ENCODE results near the gene IDUA. TPM values are rescaled to one million over a fixed set of nuclear protein-coding genes. Genes with fewer than 3 reads are reported as not detected.

Gene IDUA
- total RNA-seq, 4 donors from 2014 or later = 15.5 to 32.2 (median 16.9) TPM

GRCh38 chr4:1013225-1014073 is 26.6 kb downstream of the IDUA start:
- DNase-seq (ENCODE audit: low spot score) (no peak), ATAC-seq (ENCODE audit: low FRiP score) (no peak)
- no peak for TF ChIP-seq CTCF (IDR thresholded peaks at IDR 0.05)

GRCh38 chr4:1014291-1015167 is 27.7 kb downstream of the IDUA start:
- TF ChIP-seq CTCF (IDR thresholded peaks at IDR 0.05) = no peak
- DNase-seq (ENCODE audit: low spot score) (no peak), ATAC-seq (ENCODE audit: low FRiP score) (no peak)

- DNase-seq (ENCODE audit: low spot score) = no peak
- ATAC-seq (ENCODE audit: low FRiP score) = no peak
- TF ChIP-seq CTCF (IDR thresholded peaks at IDR 0.05) = no peak
Measured at GRCh38 chr4:1015179-1015578, 28.3 kb downstream of the IDUA start.

GRCh38 chr4:1015746-1016145 is 28.9 kb downstream of the IDUA start:
- ATAC-seq (ENCODE audit: low FRiP score) (no peak), DNase-seq (ENCODE audit: low spot score) (no peak)
- TF ChIP-seq CTCF (IDR thresholded peaks at IDR 0.05) = no peak

- ATAC-seq (ENCODE audit: low FRiP score) = no peak
- DNase-seq (ENCODE audit: low spot score) = no peak
- no peak for TF ChIP-seq CTCF (IDR thresholded peaks at IDR 0.05)
Measured at GRCh38 chr4:1017211-1017610, 30.4 kb downstream of the IDUA start.

- no peak for ATAC-seq (ENCODE audit: low FRiP score)
- no peak for DNase-seq (ENCODE audit: low spot score)
- no peak for TF ChIP-seq CTCF (IDR thresholded peaks at IDR 0.05)
Measured at GRCh38 chr4:1017706-1018105, 30.9 kb downstream of the IDUA start.
